ENCODE measurements around the gene ZKSCAN1.

DNA sequence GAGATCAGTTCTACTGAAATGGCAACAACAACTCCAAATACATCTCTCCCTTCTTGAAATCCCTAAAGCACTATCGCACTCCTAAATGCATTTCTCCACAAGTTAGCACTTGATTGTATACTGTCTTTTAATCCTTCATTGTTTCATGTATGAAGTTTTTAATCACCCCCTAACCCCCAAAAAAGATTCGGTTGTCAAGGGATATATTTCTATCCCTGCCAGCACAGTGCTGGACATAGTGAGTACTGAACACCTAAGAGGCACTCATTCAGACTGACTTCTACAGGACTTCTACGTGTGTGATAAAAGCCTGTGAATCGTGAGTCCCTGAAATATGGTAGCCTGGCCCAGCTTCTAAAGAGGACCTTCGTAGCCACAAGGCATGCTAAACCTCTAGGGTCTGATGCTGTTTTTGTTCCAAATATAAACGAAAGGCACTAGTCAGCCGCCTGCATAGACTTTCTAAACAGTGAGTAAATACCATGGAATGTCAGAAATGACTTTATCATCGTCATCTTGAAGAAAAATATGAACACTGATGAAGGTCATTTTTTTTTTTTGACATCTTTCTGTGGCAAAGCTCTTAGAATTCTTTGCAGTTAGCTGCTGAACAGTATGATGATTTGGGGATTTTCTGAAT lies 19.6 kb downstream of the ZKSCAN1 start:
- TF ChIP-seq SUZ12 (IDR thresholded peaks at IDR 0.05) (no peak), BHLHE40 (IDR thresholded peaks at IDR 0.05; ENCODE audit: borderline replicate concordance) (no peak), SP1 (IDR thresholded peaks at IDR 0.05) (no peak), ZNF384 (IDR thresholded peaks at IDR 0.05) (no peak), ELF4 (IDR thresholded peaks at IDR 0.05) (no peak), FOXA1 (IDR thresholded peaks at IDR 0.05) (no peak), ARNT (IDR thresholded peaks at IDR 0.05) (no peak)
